Thoracic aorta (tissue), 2 donors: ENCODE results near the gene MDM1. TPM values are rescaled to one million over a fixed set of nuclear protein-coding genes. Genes with fewer than 3 reads are reported as not detected.

Experiments used
- ATAC-seq: fragments of 150-250 bp; one replicate; pipeline ENCODE4 v1.8.0; 2017; ENCODE audit warnings: low read depth; ENCODE audit not compliant: insufficient number of reproducible peaks, low FRiP score
- DNase-seq: peaks from one replicate; pipeline ENCODE4 v3.0.0-alpha.2; 2020; ENCODE audit warnings: low spot score
- H3K27ac ChIP-seq, 2 donors: fragments of 200-600 bp; sonication (generic); 1 replicate in 1 of 2; 2 replicates in 1 of 2; pipeline ENCODE4 v1.5.1; 2016; ENCODE audit warnings: mild to moderate bottlenecking in 2 of 2, moderate library complexity in 2 of 2
- H3K27me3 ChIP-seq: fragments of 200-600 bp; sonication (generic); replicated peaks from 2 replicates; pipeline ENCODE4 v1.6.0; 2016; ENCODE audit warnings: mild to moderate bottlenecking; ENCODE audit not compliant: insufficient read depth
- H3K36me3 ChIP-seq: fragments of 200-600 bp; sonication (generic); one replicate; pipeline ENCODE4 v1.5.1; 2016
- H3K4me1 ChIP-seq, 2 donors: fragments of 200-600 bp; sonication (generic); 1 replicate in 1 of 2; 2 replicates in 1 of 2; pipeline versions ENCODE4 v1.5.1 to v1.6.0; 2016; ENCODE audit warnings: low read depth in 2 of 2, mild to moderate bottlenecking in 1 of 2; ENCODE audit not compliant: control insufficient read depth in 1 of 2
- H3K4me3 ChIP-seq: fragments of 200-600 bp; sonication (generic); 2 replicates; pipeline ENCODE4 v1.5.1; 2016; ENCODE audit warnings: mild to moderate bottlenecking
- H3K9me3 ChIP-seq: fragments of 200-600 bp; sonication (generic); 2 replicates; pipeline ENCODE4 v1.5.1; 2016
- total RNA-seq, 2 donors: library from RNA; depleted of rRNA; stranded (reverse); fragments of >200 nt; gene quantifications; one replicate each; pipeline versions ENCODE4 v1.1.0 to v1.2.3, GENCODE V29; 2016
- TF ChIP-seq, protein P1 (sequence below): fragments of 200-600 bp; sonication (generic); IDR thresholded peaks from one replicate; pipeline ENCODE4 v1.5.1; 2019; ENCODE audit warnings: antibody characterized with exemption

The MDM1 gene
- total RNA-seq, 2 donors from 2014 or later, result 13.4 to 17.1 TPM

- Histone ChIP-seq H3K36me3 (no peaks in the 10 kb centered on the region), H3K27me3 (no peaks in the 10 kb centered on the region), H3K9me3 (no peaks in the 10 kb centered on the region), H3K4me1 (no peaks in the 10 kb centered on the region), H3K27ac (no peak overlapping the region), H3K4me3 (no peak overlapping the region)
- DNase-seq, result no peak
- ATAC-seq, result no peak
- TF ChIP-seq, protein P1, sequence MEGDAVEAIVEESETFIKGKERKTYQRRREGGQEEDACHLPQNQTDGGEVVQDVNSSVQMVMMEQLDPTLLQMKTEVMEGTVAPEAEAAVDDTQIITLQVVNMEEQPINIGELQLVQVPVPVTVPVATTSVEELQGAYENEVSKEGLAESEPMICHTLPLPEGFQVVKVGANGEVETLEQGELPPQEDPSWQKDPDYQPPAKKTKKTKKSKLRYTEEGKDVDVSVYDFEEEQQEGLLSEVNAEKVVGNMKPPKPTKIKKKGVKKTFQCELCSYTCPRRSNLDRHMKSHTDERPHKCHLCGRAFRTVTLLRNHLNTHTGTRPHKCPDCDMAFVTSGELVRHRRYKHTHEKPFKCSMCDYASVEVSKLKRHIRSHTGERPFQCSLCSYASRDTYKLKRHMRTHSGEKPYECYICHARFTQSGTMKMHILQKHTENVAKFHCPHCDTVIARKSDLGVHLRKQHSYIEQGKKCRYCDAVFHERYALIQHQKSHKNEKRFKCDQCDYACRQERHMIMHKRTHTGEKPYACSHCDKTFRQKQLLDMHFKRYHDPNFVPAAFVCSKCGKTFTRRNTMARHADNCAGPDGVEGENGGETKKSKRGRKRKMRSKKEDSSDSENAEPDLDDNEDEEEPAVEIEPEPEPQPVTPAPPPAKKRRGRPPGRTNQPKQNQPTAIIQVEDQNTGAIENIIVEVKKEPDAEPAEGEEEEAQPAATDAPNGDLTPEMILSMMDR, result no peak
Measured at GRCh38 chr12:68286396-68286795, 45.8 kb downstream of the MDM1 start.

GRCh38 chr12:68285541-68285940 lies 46.6 kb downstream of the MDM1 start:
- no peak overlapping the region for H3K27ac ChIP-seq
- no peaks in the 10 kb centered on the region for H3K9me3 ChIP-seq
- TF ChIP-seq, protein P1, result no peak
- DNase-seq (no peak), ATAC-seq (no peak)
- H3K27me3 ChIP-seq, result no peaks in the 10 kb centered on the region
- H3K36me3 ChIP-seq, result no peaks in the 10 kb centered on the region
- H3K4me1 ChIP-seq, result no peaks in the 10 kb centered on the region
- H3K4me3 ChIP-seq, result no peak overlapping the region

- Histone ChIP-seq H3K9me3 (no peaks in the 10 kb centered on the region), H3K36me3 (no peaks in the 10 kb centered on the region), H3K4me3 (no peak overlapping the region), H3K27ac (no peak overlapping the region), H3K4me1 (no peaks in the 10 kb centered on the region), H3K27me3 (no peaks in the 10 kb centered on the region)
- ATAC-seq (no peak), DNase-seq (no peak)
- TF ChIP-seq, protein P1, result no peak
Measured at GRCh38 chr12:68281322-68282077, 50.7 kb downstream of the MDM1 start.

- Histone ChIP-seq H3K27ac (no peak overlapping the region), H3K4me3 (no peak overlapping the region), H3K27me3 (no peaks in the 10 kb centered on the region), H3K36me3 (no peaks in the 10 kb centered on the region), H3K9me3 (no peaks in the 10 kb centered on the region), H3K4me1 (no peaks in the 10 kb centered on the region)
- DNase-seq (no peak), ATAC-seq (no peak)
- TF ChIP-seq, protein P1, result no peak
Measured at GRCh38 chr12:68280240-68280639, 51.9 kb downstream of the MDM1 start.

DNA sequence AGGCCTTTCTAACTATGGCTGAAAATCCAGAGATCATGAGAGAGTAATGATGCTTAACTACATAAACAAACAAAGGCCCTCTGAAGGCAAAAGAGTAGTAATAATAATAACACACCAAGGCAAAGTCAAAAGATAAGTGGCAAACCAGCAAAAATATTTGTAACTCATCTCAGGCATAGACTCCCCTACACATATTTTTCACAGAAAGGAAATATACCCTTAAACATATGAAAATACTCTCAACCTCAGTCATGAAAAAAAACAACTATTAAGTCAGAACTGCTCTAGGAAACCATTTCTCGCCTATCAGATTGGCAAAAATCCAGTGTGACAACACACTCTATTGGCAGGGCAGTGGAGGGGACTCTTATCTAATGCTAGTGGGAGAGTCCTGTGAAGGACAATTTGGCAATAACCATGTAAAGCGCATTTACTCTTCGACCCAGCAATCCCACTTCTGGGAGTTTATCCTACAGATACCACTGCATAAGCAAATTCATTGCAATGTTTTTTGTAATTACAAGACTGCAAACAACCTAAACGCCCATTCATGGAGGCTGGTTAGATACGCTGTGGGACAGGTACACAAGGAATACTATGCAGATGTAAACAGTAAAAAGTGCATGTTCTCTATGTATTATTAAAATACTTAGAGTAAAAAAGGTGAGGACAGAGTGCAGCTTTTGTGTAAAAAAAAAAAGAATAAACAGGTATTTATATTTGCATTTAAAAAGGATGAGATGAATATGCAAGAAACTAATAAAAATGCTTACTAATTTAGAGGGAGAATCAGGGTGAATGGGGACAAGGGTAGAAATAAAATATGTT lies 52.7 kb downstream of the MDM1 start:
- H3K27ac ChIP-seq, result no peak overlapping the region
- H3K36me3 ChIP-seq, result no peaks in the 10 kb centered on the region
- H3K4me1 ChIP-seq, result no peaks in the 10 kb centered on the region
- H3K4me3 ChIP-seq, result no peak overlapping the region
- no peak for ATAC-seq
- H3K27me3 ChIP-seq, result no peaks in the 10 kb centered on the region
- TF ChIP-seq, protein P1, result no peak
- H3K9me3 ChIP-seq, result no peaks in the 10 kb centered on the region
- no peak for DNase-seq
